HG03097 (cell line): Measurements from ENCODE around the gene SFSWAP.
"Not testable (repeated sequence)": the region's sequence is repeated elsewhere in the genome, so short reads cannot be mapped to it uniquely, and the experiment has no call there.

Source experiments
- ATAC-seq: cut with Tn5 transposase; IDR thresholded peaks from one replicate; pipeline ENCODE4 v1.9.1; 2021; ENCODE audit not compliant: unreplicated experiment, low FRiP score

Gene SFSWAP

GRCh38 chr12:131755305-131756113 is 44.6 kb downstream of the SFSWAP start:
- no peak for ATAC-seq

- ATAC-seq = no peak
Observed at GRCh38 chr12:131756441-131756840, 45.6 kb downstream of the SFSWAP start.

GRCh38 chr12:131757111-131757510 is 46.2 kb downstream of the SFSWAP start:
- no peak for ATAC-seq

- ATAC-seq = no peak
Observed at GRCh38 chr12:131758016-131758739, 47.3 kb downstream of the SFSWAP start.

GRCh38 chr12:131759176-131759575 is 48.3 kb downstream of the SFSWAP start:
- ATAC-seq = no peak

- ATAC-seq = no peak
Observed at GRCh38 chr12:131761638-131762037, 50.7 kb downstream of the SFSWAP start.

GRCh38 chr12:131764738-131765137 is 53.8 kb downstream of the SFSWAP start:
- ATAC-seq = no peak

- no peak for ATAC-seq
Observed at GRCh38 chr12:131765961-131766360, 55.1 kb downstream of the SFSWAP start.

- ATAC-seq = no peak
Observed at GRCh38 chr12:131766382-131767107, 55.7 kb downstream of the SFSWAP start.

GRCh38 chr12:131770120-131770519 is 59.2 kb downstream of the SFSWAP start:
- ATAC-seq = no peak

GRCh38 chr12:131771965-131772364 is 61.1 kb downstream of the SFSWAP start:
- no peak for ATAC-seq

GRCh38 chr12:131773582-131774221 is 62.8 kb downstream of the SFSWAP start:
- peak; percentile 67 for ATAC-seq

GRCh38 chr12:131774576-131775391 is 63.9 kb downstream of the SFSWAP start:
- ATAC-seq = no peak

- no peak for ATAC-seq
Observed at GRCh38 chr12:131775392-131776236, 64.7 kb downstream of the SFSWAP start.

GRCh38 chr12:131776237-131776889 is 65.5 kb downstream of the SFSWAP start:
- ATAC-seq = peak; percentile 33

- ATAC-seq = not testable (repeated sequence)
Observed at GRCh38 chr12:131777269-131777668, 66.4 kb downstream of the SFSWAP start.

- ATAC-seq = no peak
Observed at GRCh38 chr12:131779027-131779426, 68.1 kb downstream of the SFSWAP start.

- ATAC-seq = no peak
Observed at GRCh38 chr12:131782061-131782460, 71.2 kb downstream of the SFSWAP start.
